ENCODE measurements around the gene EDNRB.
"Not testable (repeated sequence)": the region's sequence is repeated elsewhere in the genome, so short reads cannot be mapped to it uniquely, and the experiment has no call there.

Gene EDNRB

DNA sequence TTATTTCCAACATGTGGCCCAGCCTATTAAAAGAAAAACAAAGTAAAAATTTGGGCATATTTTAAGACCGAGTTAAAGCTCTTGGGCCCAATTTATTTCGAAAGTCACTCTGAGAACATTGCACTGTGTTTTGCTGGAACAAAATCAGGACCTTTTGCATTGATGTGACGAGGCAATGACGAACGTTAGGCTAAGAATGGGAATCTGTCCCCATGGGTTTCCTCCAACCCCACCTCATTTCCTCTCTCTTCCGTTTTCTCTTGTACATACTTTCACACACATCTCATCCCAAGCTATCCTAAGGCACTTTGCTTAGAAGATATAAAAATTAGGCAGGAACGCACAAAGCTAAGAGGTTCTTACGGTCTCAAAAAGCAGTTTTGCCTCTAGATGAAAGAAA lies 22.1 kb downstream of the EDNRB start:
- DNase-seq = no peak

DNA sequence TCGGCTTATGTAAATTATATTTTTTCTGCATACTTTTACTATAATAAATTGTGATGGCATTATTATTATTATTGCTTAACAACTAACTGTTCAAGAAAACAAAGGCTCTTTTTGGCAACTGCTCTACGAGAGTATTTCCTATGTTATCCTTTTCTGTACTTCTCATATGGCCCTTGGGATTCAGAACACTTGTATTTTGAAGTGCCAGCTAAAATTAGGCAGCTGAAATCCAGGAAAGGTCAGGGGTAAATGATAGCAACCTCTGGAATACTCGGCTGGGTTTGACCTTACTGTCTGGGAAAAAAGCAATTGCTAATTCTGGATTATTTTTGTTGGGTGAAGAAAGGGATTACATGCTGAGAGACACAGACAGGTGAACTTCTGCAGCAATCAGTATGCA lies 23.9 kb downstream of the EDNRB start:
- DNase-seq = no peak

DNA sequence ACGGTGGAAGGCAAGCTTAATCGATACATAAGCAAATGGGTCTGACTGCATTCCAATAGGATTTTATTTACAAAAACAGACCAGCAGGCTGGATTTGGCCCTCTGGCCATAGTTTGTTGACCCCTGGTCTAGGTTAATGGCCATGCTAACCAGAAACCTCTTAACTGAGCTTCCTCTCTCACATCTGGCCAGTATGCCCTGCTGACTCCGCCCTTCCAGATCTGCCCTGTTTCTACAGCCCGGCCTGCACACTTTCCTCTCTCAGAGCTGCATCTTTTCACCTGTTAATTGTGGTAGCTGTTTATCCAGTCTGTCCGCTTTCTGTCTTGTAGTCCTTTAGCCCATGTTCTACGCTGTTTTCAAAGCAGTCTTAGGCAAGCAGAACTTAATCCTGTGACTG lies 25.6 kb downstream of the EDNRB start:
- DNase-seq = no peak

DNA sequence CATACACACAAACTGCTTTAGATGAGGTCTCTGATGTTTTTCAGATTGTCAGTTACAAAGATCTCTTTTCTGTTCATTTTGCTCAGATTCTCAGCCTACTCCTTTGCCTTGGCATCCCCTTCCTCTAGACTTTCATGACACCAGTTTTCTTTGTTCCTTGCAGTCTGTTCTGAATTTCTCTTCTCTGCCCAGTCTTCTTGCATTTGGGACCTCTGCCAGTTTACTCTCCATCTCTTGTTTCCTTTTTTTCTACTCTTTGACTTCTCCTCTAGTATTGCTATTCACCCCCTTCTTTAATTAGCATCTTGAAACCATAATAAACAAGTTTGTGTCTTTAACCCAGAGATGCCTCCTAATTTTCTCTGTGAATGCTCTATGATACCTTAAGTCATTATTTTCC lies 26.1 kb downstream of the EDNRB start:
- no peak for DNase-seq

DNA sequence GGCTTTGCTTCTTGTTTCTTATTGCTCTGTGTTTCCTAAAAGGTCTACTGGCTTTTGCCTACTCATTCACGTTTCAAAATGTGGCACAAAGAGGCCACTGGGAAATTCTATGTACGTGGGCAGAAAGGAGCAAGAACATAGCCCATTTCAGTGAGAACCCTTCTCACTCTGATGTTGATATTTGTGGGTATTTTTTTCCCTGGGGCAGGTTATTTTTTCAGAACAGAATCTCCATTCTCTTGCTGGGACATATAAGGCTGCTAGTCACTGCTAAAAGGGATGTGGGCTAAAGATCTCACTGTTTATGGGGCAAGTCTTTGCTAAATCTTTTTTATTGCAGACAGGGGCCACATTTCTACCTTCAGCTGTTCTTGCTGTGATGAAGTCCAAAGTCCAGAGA lies 27.1 kb downstream of the EDNRB start:
- DNase-seq = no peak

DNA sequence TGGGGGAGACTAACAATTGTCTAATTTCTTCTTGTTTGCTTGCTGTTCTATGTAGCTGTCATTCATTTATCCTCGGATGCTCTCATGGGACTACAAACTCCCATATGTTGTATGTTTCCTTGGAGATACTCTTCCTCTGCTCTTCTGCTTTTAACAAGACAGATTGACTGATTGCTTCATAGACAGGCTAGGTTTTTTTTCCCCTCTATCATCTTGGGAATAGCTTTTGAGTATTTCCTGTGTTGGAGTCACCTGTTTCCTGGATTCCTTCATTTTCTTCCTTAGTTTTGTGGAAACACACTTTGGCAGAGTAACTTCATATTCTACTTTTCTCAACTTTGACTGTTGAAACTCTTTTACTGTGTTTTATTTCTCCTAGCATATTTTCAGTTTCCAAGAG lies 27.6 kb downstream of the EDNRB start:
- no peak for DNase-seq

DNA sequence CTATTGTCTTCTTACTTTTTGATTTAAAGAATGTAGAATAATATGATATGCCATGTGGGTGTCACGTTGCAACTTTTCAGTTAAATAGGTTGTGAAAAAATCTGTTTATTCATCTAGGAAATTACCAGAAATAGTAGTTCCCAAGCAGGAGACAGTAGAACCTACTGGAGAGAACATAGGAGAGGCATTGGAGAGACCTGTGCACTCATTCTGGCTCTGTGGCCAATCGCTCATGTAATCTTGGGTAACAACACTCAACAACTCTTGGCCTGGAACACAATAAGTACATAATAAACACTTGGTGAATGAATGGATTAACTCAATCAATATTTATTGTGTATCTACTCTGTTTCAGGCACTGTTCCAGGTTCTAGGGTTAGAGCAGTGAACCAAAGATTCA lies 35.3 kb downstream of the EDNRB start:
- no peak for DNase-seq

DNA sequence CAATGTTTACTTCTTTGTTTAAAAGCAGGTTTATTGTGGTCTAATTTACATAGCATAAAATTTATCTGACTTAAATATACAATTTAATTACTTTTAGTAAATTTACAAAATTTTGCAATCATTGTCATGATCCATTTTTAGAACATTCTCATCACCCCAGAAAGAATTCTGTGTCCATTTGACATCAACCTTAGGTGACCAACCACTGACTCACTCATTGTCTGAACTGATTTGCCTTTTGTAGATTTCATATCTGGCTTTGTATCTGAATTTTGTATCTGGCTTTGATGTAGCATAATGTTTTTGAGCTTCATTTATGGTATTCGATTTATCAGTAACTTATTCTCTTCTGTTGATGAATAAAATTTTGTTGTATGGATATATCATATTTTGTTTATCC lies 40.4 kb downstream of the EDNRB start:
- no peak for DNase-seq

DNA sequence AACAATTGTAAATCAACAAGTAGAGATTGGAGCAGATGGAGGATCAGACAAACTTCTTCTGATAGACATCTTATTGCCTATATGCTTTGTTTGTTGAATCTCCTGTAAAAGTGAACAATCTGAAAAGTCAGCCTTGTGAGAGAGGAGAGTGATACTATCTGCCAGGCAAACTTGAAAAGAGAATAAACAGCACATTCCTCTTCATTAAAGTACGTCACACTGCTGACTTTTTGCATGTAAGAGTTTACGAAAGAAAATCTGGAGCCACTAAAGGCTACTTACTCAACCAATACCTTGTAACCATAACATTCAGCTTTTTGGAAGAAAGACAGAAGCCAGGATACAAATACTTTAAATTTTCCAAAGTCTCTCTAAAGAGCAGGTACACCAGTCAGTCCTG lies 42.5 kb downstream of the EDNRB start:
- DNase-seq = no peak

DNA sequence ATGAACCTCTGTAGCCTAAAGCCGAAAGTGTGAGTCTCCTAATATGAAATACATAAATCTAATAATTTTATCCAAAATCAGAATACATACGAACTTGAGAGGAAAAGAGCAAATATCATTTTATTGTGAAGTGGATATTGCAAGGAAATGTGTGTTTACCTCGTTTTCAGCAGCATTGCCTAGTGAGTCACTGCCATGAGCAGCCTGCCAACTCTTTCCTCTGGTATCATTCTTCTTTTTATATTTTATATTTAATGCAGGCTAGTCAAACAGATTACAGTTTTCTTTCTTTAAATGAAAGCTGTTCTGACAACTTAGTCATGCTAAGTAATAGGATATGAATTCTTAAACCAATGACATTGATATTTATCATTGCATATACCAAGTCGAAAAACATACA lies 44.2 kb downstream of the EDNRB start:
- DNase-seq = no peak

DNA sequence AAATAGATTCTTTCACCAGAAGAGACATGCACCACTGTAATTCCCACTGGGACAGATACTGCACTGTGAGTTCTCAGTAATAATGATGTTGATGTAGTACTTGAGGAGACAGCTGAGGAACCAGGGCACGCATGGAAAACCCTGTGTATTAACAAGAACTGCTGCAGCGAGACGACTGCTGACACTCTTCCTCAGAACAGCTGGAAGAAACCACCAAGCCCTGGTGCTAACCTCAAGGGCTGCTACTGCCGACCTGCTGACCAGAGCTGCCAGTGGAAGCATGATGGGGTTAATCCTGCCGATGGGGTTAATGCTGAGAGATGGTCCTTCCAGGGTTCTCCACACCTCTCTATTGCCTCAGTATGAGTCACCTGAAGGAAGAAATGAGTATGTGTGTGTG lies 45.6 kb downstream of the EDNRB start:
- DNase-seq = no peak

DNA sequence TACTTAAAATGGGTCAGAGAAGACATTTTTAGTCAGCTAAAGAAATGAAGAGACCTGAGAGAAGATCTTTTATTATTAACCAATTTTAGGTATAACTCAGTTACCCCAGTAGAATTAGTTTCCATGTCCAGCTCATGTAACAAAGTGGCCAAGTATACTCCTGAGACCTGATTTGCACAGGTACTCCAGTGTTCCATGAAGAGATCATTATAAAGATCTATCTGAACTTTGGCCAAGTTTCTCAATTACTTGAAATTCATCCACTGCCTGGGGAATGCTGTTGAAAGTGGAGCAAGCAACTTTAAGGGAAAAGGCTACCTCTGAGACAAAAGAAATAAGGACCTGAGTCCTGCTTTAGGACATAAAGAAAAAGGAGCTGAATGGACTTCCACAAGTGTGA lies 47.0 kb downstream of the EDNRB start:
- no peak for DNase-seq

DNA sequence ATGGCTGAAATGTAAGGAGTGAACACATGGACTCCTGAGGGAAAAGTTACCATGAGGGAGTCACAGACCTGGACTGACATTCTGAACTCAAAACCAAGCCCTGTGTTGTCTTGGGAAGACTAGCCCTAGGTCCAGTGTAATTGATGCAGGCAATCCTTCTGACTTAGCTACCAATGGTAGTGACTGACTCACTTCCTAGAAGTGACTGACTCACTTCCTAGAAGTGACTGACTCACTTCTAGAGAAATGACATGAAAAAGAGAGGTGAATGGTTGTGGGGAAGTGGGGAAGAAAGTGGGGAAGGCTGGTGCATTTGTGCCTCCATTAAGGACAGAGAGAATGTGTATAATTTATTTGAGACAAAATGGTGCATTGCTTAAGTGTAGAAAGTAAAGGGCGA lies 49.9 kb downstream of the EDNRB start:
- DNase-seq = no peak

DNA sequence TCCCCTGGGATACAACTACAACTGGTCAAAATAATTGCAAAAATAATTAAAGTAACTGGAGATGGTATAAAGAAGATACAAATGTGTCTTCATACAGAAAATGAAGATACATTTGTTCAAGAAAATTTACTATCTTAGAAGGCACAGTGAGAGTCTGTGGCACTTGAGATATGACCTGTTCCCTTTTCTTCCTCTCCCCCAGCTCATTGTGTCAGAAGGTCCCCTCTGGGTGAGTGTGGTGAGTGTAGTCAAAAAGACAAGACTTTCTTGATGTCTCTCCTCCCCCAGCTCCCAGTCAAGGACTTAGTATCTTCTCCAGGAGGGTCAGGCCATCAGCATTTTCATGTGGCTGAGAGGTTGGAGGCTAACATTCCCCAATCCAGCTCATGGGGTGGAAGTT lies 51.7 kb downstream of the EDNRB start:
- no peak for DNase-seq

DNA sequence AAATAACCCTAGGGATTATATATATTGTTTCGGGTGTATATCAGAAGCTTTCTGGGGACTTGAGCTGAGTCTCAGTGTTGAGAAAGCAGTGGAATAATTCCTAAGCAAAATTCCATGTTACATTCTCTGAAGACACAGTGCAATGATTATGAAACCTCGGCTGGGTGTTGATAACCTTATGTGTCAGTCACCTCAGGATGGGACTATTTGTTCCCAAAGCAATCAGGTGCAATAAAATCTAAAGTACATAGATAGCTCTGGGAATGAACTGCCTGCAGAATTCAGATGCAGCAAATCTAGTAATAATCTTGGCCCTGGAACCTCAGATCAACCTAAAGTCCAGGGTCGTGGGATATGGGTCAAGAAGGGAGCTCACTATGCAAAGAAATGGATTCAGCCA lies 53.0 kb downstream of the EDNRB start:
- no peak for DNase-seq

DNA sequence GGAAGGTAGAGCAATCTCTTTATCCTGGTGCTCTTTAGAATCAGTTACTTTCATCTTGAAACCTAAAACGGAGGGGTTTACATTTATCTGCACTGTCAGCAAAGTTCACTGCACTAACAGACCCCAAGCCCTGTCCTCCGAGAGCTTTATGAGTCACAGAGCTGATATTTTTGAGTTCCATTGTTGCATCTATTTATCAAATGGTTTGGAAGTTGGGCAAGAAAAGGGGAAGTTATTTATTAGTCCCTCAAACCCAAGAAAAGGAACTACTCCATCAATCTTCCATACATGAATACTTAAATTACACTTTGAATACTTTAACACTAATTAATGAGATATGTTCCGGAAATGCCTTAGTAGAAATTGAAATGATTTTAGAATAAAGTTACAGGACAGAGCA lies 55.5 kb downstream of the EDNRB start:
- no peak for DNase-seq

DNA sequence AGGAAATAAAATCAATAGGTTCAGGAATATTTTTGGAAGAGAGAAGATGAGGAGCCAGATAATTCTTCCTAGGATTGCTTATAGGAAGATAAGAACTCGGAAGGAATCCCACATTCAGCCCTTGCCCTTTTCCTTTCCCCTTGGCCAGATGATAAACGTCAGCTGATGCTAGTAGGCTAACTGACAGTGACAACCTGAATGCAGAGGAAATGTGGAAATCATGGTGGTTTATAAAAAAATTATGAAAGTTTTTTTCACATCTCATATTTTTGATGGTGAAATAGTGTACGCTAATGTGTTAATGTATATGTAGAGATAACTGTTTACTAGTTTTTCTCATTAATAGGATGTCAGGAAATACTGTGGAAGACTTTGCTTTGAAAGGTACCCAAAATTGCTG lies 56.9 kb downstream of the EDNRB start:
- DNase-seq = no peak

DNA sequence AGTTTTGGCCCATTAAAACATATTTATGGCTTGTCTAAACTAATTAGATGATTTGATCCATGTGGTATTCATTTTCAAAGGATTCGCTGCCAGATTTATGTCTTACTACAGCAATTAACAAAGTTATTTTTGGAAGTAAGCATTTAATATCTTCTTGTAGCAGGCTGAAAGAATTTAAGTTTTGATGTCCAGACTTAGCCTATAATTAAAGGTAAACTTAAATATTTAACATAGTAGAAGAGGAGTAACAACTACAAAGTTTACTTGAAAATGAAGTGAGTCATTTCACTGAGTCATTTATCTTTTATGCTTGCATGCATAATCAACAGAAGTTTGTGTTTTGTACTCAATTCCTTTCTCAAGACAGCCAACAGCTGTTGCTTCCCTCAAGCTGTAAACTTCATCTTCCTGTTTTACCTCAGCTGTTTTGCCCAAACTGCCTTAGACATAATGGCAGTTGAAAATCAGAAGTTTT lies 58.1 kb downstream of the EDNRB start:
- DNase-seq = no peak

DNA sequence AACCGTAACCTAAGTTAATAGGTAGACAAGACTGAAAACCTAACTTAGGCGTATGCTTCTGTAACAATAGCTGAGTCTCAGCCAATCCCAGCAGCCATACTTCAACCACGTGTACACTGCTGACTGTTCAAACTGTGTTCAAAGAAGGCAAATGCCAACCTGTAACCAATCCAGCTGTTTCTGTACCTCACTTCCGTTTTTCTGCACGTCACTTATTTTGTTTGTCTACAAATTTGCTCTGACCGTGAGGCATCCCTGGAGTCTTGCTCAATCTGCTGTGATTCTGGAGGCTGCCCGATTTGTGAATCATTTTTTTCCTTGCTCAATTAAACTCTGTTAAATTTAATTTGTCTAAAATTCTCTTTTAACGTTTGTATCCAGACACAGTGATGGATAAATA lies 59.2 kb downstream of the EDNRB start:
- no peak for DNase-seq

DNA sequence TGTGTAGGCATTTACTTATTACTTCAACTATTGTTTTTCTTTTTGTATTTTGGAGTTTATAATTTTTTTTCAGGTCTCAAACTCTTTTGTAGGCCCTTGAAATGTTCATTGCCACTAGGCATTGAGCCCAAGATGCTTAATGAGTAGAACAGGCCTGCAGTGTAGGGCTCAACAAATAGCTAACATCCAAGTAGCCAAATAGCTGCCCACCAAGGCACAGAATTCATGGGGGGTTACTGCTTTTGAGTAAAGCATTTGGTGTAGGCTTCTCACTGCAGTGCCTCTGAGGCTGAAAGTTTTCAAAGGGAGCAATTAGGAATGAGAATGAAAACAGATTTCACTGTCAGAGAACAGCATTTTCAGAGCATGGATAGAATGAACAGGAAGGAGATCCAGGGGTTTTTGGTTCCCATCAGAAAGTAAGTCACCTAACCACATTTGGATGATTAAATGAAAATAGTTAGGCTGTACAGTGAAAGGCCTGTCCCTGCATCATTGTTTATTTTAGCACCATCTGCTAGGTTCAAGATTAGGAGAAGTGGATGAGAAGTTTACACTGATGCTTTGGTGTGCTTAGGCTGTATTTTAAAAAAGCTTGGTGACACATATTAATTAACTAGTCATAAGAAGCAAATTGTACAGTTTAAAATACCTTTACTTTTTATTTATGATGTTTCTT lies 61.0 kb downstream of the EDNRB start:
- DNase-seq = no peak

DNA sequence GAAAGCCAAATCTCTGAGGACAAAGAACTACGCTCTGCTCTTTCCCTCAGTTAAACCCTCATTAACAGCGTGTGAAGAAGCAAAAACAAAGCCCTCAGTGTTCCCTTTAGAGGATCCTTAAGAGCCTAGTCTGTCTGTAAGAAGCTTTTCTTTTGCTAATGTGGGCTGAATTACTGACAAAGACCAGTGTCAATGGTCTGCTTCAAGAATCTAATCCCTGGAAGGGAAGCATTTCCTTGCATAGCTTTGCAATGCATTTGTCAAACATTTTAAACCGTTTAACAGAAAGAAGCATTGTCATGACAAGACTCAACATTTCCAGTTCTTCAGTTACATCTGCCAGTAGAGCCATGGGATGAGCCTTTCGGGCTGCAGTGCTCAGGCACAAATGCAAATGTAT lies 64.9 kb downstream of the EDNRB start:
- DNase-seq = no peak

DNA sequence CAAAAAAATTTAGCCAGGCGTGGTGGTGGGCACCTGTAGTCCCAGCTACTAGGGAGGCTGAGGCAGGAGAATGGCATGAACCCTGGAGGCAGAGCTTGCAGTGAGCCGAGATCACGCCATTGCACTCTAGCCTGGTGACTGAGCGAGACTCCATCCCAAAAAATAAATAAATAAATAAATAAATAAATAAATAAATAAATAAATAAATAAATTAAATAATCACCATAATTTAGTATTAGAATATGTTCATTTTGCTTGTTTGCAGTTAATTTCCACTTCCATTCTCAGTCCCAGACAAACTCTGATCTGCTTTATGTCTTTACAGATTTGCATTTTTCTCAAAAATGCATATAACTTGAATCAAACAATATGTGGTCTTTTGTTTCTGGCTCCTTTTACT lies 70.6 kb downstream of the EDNRB start:
- DNase-seq = not testable (repeated sequence)

DNA sequence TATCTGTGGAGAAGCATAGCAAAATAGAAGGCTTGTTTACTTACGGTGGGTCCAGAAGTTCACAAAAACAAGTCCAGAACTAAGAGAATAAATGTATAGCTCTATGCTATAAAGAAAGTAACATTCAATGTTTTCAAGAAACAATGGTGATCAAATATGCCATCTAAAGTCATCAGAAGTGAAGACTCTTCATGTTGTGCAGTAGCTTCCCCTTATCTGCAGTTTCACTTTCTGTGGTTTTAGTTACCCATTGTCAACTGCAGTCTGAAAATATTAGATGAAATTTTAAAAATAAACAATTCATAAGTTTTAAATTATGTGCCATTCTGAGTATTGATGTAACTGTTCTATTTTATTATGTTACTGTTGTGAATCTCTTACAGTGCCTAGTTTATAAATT lies 72.5 kb downstream of the EDNRB start:
- no peak for DNase-seq

Data from SHP77 treated with DMSO at 0.1 percent for 48 hours (cell line).